ENCODE data around the gene GPR183.

DNA sequence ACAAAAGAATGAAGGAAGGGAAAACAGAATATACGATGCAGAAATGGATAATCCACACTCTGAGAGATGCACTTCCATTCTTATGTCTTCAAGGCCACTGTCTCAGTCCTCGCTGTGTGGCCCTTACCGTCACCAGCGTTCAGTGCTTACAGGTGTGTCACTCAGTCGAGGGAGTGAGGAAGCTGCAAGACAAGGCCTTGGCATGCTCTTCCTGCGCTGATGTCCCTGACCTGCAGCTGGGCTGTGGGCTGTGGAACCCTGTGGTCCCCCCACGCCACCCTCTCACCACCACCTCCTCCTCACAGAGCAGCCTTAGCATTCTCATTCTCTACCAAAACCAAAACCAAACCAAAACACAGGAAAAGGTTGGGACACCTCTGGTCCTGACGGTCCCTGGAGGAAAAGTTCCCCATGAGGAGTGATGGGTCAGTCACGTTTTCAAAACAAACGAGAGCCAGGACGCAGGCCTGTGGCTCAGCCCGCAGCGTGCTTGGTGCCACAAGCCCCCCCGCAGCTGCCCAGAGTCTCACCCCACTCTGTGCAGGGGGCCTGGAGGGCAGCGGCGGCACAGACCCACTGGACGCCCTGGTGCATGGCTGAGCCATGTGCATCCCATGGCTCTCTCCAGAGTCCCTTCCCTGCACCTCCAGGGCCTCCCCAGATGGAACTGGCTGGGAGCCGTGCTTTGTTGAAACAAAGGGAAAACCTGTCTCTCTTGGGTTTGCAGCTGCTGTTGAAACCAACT is 48.2 kb upstream of the GPR183 start:
- TF ChIP-seq RBBP5 (IDR thresholded peaks at IDR 0.05; ENCODE audit: borderline replicate concordance, low read depth, low read length): no peak
- TF ChIP-seq TBP (IDR thresholded peaks at IDR 0.05; ENCODE audit: low read depth, low read length): no peak
- TF ChIP-seq, protein P1, sequence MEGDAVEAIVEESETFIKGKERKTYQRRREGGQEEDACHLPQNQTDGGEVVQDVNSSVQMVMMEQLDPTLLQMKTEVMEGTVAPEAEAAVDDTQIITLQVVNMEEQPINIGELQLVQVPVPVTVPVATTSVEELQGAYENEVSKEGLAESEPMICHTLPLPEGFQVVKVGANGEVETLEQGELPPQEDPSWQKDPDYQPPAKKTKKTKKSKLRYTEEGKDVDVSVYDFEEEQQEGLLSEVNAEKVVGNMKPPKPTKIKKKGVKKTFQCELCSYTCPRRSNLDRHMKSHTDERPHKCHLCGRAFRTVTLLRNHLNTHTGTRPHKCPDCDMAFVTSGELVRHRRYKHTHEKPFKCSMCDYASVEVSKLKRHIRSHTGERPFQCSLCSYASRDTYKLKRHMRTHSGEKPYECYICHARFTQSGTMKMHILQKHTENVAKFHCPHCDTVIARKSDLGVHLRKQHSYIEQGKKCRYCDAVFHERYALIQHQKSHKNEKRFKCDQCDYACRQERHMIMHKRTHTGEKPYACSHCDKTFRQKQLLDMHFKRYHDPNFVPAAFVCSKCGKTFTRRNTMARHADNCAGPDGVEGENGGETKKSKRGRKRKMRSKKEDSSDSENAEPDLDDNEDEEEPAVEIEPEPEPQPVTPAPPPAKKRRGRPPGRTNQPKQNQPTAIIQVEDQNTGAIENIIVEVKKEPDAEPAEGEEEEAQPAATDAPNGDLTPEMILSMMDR (IDR thresholded peaks at IDR 0.05; ENCODE audit: control extremely low read depth in 1 of 3, insufficient read depth in 1 of 3, low read depth in 1 of 3, low read length in 3 of 3): no peak
- no peak for TF ChIP-seq TAF1 (IDR thresholded peaks at IDR 0.05; ENCODE audit: low read depth, low read length)
- no peak for TF ChIP-seq POLR2AphosphoS5 (IDR thresholded peaks at IDR 0.05; ENCODE audit: low read depth, low read length)
